OCI-LY7 (cell line): ENCODE measurements around the gene SLC38A9. TPM values are rescaled to one million over a fixed set of nuclear protein-coding genes. Genes with fewer than 3 reads are reported as not detected.

Source experiments
- BruUV-seq: library from RNA; stranded (reverse); fragments of 400-500 nt; replicated peaks from 2 replicates; lab custom pipeline; 2021; lab: Mats Ljungman, UMichigan
- CTCF ChIA-PET: fragments of 300-600 bp; sonication (Branson Sonifier 250); formaldehyde crosslinking; loops from one replicate; lab custom pipeline; 2022; ENCODE audit warnings: antibody characterized with exemption; ENCODE audit not compliant: unreplicated experiment; lab: Charles Lee
- POLR2A ChIA-PET: fragments of 300-600 bp; sonication (Branson Sonifier 250); formaldehyde crosslinking; loops from one replicate; lab custom pipeline; 2022; ENCODE audit warnings: antibody characterized with exemption; lab: Charles Lee
- DNase-seq: peaks from one replicate; pipeline ENCODE4 v3.0.0-alpha.2; 2015; ENCODE audit warnings: low spot score
- H2AFZ ChIP-seq: fragments of 200-600 bp; sonication (generic), shearing (Covaris generic); 2 replicates; pipeline ENCODE4 v1.6.1; 2014; ENCODE audit warnings: mild to moderate bottlenecking, antibody characterized with exemption, low read length, moderate library complexity
- H3K27ac ChIP-seq: fragments of 200-600 bp; sonication (generic); 2 replicates; pipeline ENCODE4 v1.5.1; 2014; ENCODE audit warnings: mixed run types, low read depth, mild to moderate bottlenecking, moderate library complexity, low read length, inconsistent platforms; ENCODE audit not compliant: poor library complexity, severe bottlenecking
- H3K36me3 ChIP-seq: fragments of 200-600 bp; sonication (generic); 2 replicates; pipeline ENCODE4 v1.6.1; 2014; ENCODE audit warnings: mild to moderate bottlenecking, antibody characterized with exemption, low read length, moderate library complexity, mixed read lengths; ENCODE audit not compliant: insufficient read depth
- H3K4me1 ChIP-seq: fragments of 200-600 bp; sonication (generic); 2 replicates; pipeline ENCODE4 v1.5.1; 2014; ENCODE audit warnings: mild to moderate bottlenecking, low read length; ENCODE audit not compliant: insufficient read depth, poor library complexity, severe bottlenecking
- H3K4me2 ChIP-seq: fragments of 200-600 bp; sonication (generic); 2 replicates; pipeline ENCODE4 v1.6.1; 2014; ENCODE audit warnings: mild to moderate bottlenecking, low read length
- H3K4me3 ChIP-seq: fragments of 200-600 bp; sonication (generic); 2 replicates; pipeline ENCODE4 v1.5.1; 2014; ENCODE audit warnings: mild to moderate bottlenecking, low read depth, low read length; ENCODE audit not compliant: poor library complexity, severe bottlenecking
- H3K79me2 ChIP-seq: fragments of 200-600 bp; sonication (generic); 2 replicates; pipeline ENCODE4 v1.6.1; 2016; ENCODE audit warnings: low read depth, mild to moderate bottlenecking, low read length, moderate library complexity, mixed read lengths; ENCODE audit not compliant: insufficient read depth
- H3K9me2 ChIP-seq: fragments of 200-600 bp; sonication (generic); 2 replicates; pipeline ENCODE4 v1.6.1; 2016; ENCODE audit warnings: mild to moderate bottlenecking, low read length, mixed read lengths; ENCODE audit not compliant: insufficient read depth
- H3K9me3 ChIP-seq: fragments of 200-600 bp; sonication (generic); 2 replicates; pipeline ENCODE4 v1.6.1; 2014; ENCODE audit warnings: mild to moderate bottlenecking, mixed run types, low read length, mixed read lengths
- H4K20me1 ChIP-seq: fragments of 200-600 bp; sonication (generic); 2 replicates; pipeline ENCODE4 v1.6.1; 2014; ENCODE audit warnings: mild to moderate bottlenecking, antibody characterized with exemption, low read length, moderate library complexity, mixed read lengths; ENCODE audit not compliant: insufficient read depth
- EZH2phosphoT487 ChIP-seq: fragments of 200-600 bp; sonication (generic); IDR thresholded peaks from 2 replicates; pipeline ENCODE4 v1.6.1; 2018; ENCODE audit warnings: low read depth, borderline replicate concordance, mild to moderate bottlenecking, mixed run types, antibody characterized with exemption, low read length, moderate library complexity, mixed read lengths
- intact Hi-C: fragments of 100-400 bp; cut with micrococcal nuclease; formaldehyde crosslinking; loops from one replicate; pipeline ENCODE4 v1.10.0; 2022; ENCODE audit not compliant: unreplicated experiment
- total RNA-seq, 2 experiments: library from RNA; depleted of rRNA in 1 of 2; stranded (reverse); fragments of >200 nt in 1 of 2; shearing (Covaris generic) in 1 of 2; gene quantifications; 2 replicates each; pipeline ENCODE4 v1.2.3, GENCODE V29; 2014 to 2022
- TF ChIP-seq, protein P1 (sequence below): fragments of 200-600 bp; sonication (generic); conservative IDR thresholded peaks from 2 replicates; pipeline ENCODE4 v1.5.1; 2014; ENCODE audit warnings: mild to moderate bottlenecking, antibody characterized with exemption, low read length, moderate library complexity, mixed read lengths

SLC38A9 gene
- total RNA-seq, 2 experiments from 2014 or later, result 20.1 to 27.7 TPM

DNA sequence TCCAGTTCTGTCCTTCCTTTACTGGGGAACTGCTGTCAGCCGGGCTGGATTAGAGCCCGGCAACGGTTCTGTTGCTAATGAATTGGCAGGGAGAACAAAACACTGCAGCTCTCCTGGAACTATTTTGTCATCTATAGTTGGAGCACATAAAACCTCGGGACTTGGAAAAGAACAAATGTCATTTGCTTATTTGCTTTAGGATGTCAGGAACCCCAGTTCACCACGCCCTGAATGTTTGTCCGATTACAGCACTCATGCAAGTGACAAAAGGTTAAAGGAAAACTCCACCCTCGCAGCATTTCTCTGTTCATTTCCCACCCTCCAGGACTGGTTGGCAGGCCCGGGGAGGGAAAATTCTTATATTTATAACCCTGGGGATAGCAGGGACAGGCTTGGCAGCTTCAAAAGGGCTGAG is 110.9 kb downstream of the SLC38A9 start:
- CTCF ChIA-PET, result no interaction called here
- Histone ChIP-seq H3K4me3 (no peak overlapping the region), H2AFZ (no peak overlapping the region; the same call in 1 of the 2 replicates), H3K4me2 (peak overlapping the region; percentile 26; the same call in 1 of the 2 replicates), H3K79me2 (no peaks in the 10 kb centered on the region), H3K9me2 (no peaks in the 10 kb centered on the region), H3K9me3 (no peaks in the 10 kb centered on the region), H3K27ac (no peak overlapping the region), H3K4me1 (peaks cover 13% of the 10 kb centered on the region), H3K36me3 (no peaks in the 10 kb centered on the region), H4K20me1 (no peaks in the 10 kb centered on the region)
- intact Hi-C loops, result no loop called here
- BruUV-seq, result no TSS peak
- no peak for TF ChIP-seq EZH2phosphoT487
- TF ChIP-seq, protein P1, sequence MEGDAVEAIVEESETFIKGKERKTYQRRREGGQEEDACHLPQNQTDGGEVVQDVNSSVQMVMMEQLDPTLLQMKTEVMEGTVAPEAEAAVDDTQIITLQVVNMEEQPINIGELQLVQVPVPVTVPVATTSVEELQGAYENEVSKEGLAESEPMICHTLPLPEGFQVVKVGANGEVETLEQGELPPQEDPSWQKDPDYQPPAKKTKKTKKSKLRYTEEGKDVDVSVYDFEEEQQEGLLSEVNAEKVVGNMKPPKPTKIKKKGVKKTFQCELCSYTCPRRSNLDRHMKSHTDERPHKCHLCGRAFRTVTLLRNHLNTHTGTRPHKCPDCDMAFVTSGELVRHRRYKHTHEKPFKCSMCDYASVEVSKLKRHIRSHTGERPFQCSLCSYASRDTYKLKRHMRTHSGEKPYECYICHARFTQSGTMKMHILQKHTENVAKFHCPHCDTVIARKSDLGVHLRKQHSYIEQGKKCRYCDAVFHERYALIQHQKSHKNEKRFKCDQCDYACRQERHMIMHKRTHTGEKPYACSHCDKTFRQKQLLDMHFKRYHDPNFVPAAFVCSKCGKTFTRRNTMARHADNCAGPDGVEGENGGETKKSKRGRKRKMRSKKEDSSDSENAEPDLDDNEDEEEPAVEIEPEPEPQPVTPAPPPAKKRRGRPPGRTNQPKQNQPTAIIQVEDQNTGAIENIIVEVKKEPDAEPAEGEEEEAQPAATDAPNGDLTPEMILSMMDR, result no peak
- POLR2A ChIA-PET, result interaction anchor here (0.6 to 1.4 kb wide), 5 partner anchors 17 to 294 kb away, joined by 3 to 4 read pairs (median 3); partner anchors contain the start of genes DHX29 and MTREX
- DNase-seq, result no peak

DNA sequence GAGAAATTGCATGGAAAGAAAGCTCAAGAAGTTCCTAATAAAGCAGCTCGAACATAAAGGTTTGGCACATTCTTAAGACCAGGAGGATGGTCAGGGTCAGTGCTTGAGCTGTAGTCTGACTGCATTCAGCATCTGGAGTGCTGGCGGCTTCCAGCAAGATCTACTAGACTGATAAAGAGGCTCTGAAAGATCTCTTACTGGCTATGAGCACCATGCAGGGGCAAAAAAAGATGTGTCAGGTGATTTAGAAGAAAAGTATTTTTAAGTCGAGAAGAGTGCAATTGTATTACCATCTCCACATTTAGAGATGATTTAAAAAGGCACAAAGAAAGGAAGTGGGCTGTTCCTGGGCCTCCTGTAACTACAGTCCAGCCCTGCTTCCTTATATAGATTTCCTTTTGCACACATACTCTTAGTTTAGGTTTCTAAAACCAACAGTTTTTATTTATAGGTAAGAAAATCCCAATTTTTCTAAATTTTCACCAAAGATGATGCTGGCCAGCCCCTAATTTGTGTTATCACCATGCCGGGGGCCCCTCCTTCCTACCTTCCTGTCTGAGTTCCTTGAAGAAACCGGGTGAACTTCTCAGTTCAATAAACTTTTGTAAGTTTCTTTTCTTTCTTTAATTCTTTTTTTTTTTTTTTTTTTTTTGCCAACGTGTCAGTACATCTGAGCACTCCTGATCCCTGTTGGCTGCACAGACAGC is 111.5 kb downstream of the SLC38A9 start:
- BruUV-seq, result no TSS peak
- H3K9me2 ChIP-seq, result no peaks in the 10 kb centered on the region
- peak overlapping the region; percentile 26; the same call in 1 of the 2 replicates for H3K4me2 ChIP-seq
- no peaks in the 10 kb centered on the region for H3K79me2 ChIP-seq
- ChIA-PET CTCF (no interaction called here), POLR2A (interaction anchor here (0.6 to 1.4 kb wide), 4 partner anchors 18 to 293 kb away, joined by 3 to 5 read pairs (median 3); partner anchors contain the start of genes DHX29 and MTREX)
- H3K27ac ChIP-seq, result no peak overlapping the region
- H3K9me3 ChIP-seq, result no peaks in the 10 kb centered on the region
- peak overlapping the region; percentile 38 for H2AFZ ChIP-seq
- peaks cover 13% of the 10 kb centered on the region for H3K4me1 ChIP-seq
- H3K4me3 ChIP-seq, result no peak overlapping the region
- H3K36me3 ChIP-seq, result no peaks in the 10 kb centered on the region
- DNase-seq, result peak; percentile 9
- no peak for TF ChIP-seq EZH2phosphoT487
- TF ChIP-seq, protein P1, result no peak
- H4K20me1 ChIP-seq, result no peaks in the 10 kb centered on the region
- intact Hi-C loops, result no loop called here

DNA sequence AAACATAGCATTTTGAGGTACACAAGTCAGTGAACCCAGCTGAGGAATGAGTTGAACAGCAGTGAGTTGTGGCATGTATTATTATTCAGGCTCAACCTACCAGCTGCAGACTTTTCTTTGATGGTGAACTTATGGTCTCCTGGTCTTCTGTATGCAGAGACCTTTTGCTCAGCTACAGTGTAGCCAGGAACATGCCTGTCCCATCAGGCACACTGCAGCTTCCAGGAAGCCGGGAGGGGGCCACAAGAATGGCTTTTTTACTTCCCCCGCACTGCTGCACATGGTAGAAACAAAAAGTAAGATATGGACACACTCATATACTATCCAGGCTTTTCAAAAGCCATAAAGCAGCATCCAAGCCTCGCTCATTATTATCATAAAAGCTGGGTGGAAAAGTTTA is 112.0 kb downstream of the SLC38A9 start:
- no peaks in the 10 kb centered on the region for H3K9me3 ChIP-seq
- CTCF ChIA-PET, result no interaction called here
- intact Hi-C loops, result no loop called here
- H3K36me3 ChIP-seq, result no peaks in the 10 kb centered on the region
- no peaks in the 10 kb centered on the region for H3K79me2 ChIP-seq
- no peaks in the 10 kb centered on the region for H3K9me2 ChIP-seq
- H4K20me1 ChIP-seq, result no peaks in the 10 kb centered on the region
- H3K4me3 ChIP-seq, result no peak overlapping the region
- no TSS peak for BruUV-seq
- no peak for DNase-seq
- no peak for TF ChIP-seq EZH2phosphoT487
- TF ChIP-seq, protein P1, result no peak
- POLR2A ChIA-PET, result interaction anchor here (0.8 to 1.4 kb wide), 3 partner anchors 19 to 64 kb away, joined by 3 to 5 read pairs (median 3); no protein-coding TSS in a partner anchor
- 0 out of 2 replicates have a peak overlapping the region, but pooled peaks have one; percentile 26 for H3K4me2 ChIP-seq
- H3K27ac ChIP-seq, result no peak overlapping the region
- H2AFZ ChIP-seq, result peak overlapping the region; percentile 38
- H3K4me1 ChIP-seq, result peaks cover 13% of the 10 kb centered on the region
